Right lobe of liver (tissue), 4 donors: ENCODE results near the gene SLC22A16.

Experiments
- POLR2A ChIP-seq: fragments of 450-650 bp; IDR thresholded peaks from one replicate; pipeline ENCODE4 v1.6.1; 2017; ENCODE audit warnings: antibody characterized with exemption, mild to moderate bottlenecking
- TF ChIP-seq, protein P1 (sequence below), 4 donors: fragments of 200-600 bp in 3 of 4; fragments of 450-650 bp in 1 of 4; IDR thresholded peaks; one replicate each; pipeline versions ENCODE4 v1.5.1 to v1.8.0; 2016 to 2022; ENCODE audit warnings: antibody characterized with exemption in 4 of 4, mild to moderate bottlenecking in 2 of 4
- donor health status: DM: no; HTN: no; CAD: no.
- donor health status: DM: no; HTN: no; CAD: no.
- donor health status: DM: no; HTN: yes; CAD: no.

DNA sequence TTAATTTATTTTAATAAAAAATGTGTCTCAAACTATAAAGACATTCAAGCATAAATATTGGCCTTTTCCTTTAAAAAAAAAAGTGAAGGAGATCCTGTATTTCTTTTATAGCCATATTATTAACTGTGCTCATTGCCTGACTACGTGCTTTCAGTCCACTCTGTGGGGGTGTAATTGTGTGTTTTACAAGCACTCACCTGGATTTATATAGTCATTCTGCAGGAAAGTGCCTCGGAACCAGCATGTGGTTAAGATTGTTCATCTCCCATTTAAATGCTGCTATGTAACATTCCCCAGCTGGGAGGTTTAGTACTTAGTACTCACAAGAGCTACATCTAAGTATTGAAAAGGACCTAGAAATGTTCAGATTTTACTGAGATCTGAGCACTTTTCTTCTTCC lies 47.9 kb upstream of the SLC22A16 start:
- TF ChIP-seq, protein P1, sequence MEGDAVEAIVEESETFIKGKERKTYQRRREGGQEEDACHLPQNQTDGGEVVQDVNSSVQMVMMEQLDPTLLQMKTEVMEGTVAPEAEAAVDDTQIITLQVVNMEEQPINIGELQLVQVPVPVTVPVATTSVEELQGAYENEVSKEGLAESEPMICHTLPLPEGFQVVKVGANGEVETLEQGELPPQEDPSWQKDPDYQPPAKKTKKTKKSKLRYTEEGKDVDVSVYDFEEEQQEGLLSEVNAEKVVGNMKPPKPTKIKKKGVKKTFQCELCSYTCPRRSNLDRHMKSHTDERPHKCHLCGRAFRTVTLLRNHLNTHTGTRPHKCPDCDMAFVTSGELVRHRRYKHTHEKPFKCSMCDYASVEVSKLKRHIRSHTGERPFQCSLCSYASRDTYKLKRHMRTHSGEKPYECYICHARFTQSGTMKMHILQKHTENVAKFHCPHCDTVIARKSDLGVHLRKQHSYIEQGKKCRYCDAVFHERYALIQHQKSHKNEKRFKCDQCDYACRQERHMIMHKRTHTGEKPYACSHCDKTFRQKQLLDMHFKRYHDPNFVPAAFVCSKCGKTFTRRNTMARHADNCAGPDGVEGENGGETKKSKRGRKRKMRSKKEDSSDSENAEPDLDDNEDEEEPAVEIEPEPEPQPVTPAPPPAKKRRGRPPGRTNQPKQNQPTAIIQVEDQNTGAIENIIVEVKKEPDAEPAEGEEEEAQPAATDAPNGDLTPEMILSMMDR (IDR thresholded peaks at IDR 0.05) = no peak
- TF ChIP-seq POLR2A = no peak
